ENCODE measurements around the gene THSD7A.
"Not testable (repeated sequence)": the region's sequence is repeated elsewhere in the genome, so short reads cannot be mapped to it uniquely, and the experiment has no call there.

THSD7A gene

DNA sequence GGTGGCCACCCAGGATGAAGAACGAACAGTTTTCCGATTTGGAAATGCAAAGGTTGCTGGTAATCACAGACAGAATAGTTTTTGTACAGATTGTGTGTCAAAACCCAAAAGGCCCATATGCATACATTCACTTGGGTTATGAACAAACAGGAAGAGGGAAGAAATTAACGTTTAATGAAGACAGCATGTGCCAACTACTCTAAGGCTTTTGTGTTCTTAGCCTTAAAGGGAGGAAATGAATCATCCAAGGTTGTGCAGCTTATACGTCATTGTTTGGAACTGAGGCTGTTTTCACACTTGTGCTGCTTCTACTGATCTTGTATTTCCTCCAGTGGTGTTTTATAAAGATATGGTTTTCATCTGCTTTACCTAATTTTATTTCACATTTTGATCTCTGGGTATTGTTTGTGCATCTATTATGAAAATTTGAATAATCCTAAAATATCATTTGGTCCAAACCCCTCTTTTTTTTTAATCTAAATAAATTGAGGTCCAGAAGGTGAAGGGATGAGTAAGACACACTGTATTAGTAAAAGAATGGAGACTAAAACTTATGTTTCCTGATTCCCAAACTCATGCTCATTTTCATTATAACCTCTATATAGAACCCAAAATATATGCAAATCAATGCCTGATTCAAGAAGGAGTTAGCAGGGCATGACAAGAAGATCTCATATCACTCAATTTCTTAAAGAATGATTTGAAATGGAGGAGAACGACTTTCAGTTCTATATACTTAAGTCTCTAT is 373.1 kb downstream of the THSD7A start:
- no peak for DNase-seq (ENCODE audit: low read depth in 2 of 2)

- DNase-seq (ENCODE audit: low read depth in 2 of 2) = no peak
These were observed 374.6 kb downstream of the THSD7A start for GRCh38 chr7:11457419-11457818.

DNA sequence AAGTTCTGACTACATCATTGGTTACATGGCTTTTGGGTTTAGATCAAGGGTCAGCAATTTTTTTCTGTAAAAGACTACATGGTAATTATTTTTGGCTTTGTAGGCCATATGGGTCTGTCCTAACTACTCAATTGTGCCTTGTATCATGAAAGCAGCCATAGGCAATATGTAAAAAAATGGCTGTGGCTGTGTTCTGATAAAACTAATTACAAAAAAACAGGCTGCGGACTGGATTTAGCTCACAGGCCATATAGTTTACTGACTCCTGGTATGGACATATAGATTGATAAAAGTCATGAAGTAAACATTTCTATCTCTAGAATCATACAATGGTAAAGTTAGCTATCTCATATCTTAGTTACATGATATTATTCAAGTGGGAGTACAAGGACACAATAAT is 375.4 kb downstream of the THSD7A start:
- no peak for DNase-seq (ENCODE audit: low read depth in 2 of 2)

- no peak for DNase-seq (ENCODE audit: low read depth in 2 of 2)
These were observed 379.5 kb downstream of the THSD7A start for GRCh38 chr7:11452476-11452875.

DNA sequence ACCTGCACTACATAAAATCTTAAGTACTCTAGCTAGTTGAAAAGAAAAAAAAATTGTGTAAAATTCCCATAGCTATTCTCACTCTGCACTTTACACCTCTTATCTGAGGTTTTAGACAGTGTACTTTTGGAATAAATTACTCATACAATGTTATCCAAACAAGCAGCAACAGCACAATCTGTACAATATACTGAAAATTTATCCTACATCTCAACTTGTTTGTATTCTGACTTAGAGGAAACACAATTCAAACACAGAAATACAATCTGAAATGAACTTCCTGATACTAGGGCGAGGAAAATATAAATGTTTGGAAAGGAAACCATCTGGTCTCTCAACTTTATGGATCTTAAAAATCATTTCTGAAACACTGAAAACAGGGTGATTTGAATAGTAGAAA is 381.7 kb downstream of the THSD7A start:
- no peak for DNase-seq (ENCODE audit: low read depth in 2 of 2)

DNA sequence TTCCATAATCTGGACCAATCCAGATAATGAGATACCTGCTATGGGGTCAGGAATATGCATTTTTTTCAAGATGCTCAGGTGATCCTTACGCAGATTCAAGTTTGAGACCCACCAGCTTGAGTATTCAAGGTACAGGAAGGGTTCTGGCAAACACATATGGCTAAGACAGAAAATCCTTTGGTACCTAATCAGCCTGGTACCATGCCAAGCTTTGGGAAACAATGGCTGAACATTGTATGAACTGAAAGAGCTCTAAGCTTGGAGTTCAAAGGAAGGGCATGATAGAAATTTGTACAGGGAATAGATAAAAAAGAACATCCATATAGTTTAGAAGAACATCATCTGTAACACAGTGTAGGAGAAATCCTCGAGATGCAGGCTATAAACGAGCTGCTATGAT is 382.7 kb downstream of the THSD7A start:
- no peak for DNase-seq (ENCODE audit: low read depth in 2 of 2)

GRCh38 chr7:11448323-11448722 is 383.7 kb downstream of the THSD7A start:
- DNase-seq (ENCODE audit: low read depth in 2 of 2) = no peak

DNA sequence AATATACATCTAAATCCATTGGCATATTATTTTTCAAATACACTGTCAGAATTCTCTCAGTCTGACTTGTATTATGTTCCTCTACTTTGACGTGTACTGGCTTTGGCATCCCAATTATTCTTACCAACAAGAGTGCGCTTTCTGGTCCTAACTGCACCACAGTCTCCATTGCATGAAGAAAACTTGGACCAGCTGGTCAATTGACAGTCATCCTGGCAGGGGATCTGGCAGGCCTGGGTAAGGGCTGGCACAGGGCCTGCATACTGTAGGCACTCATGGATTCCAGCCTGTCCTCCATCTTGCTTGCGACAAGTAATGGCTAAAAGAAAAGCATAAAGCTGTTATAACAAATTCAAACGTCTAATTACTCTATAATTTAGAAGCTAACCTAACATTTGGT is 384.9 kb downstream of the THSD7A start:
- no peak for DNase-seq (ENCODE audit: low read depth in 2 of 2)

DNA sequence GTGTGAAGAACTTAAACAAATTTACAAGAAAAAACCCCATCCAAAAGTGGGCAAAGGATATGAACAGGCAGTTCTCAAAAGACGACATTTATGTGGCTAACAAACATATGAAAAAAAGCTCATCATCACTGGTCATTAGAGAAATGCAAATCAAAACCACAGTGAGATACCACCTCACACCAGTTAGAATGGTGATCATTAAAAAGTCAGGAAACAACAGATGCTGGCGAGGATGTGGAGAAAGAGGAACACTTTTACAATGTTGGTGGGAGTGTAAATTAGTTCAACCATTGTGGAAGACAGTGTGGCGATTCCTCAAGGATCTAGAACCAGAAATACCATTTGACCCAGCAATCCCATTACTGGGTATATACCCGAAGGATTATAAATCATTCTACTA is 388.1 kb downstream of the THSD7A start:
- DNase-seq (ENCODE audit: low read depth in 2 of 2) = not testable (repeated sequence)

GRCh38 chr7:11437994-11438393 is 394.0 kb downstream of the THSD7A start:
- DNase-seq (ENCODE audit: low read depth in 2 of 2) = no peak

GRCh38 chr7:11436773-11437524 is 395.0 kb downstream of the THSD7A start:
- no peak for DNase-seq (ENCODE audit: low read depth in 2 of 2)

- no peak for DNase-seq (ENCODE audit: low read depth in 2 of 2)
These were observed 395.7 kb downstream of the THSD7A start for GRCh38 chr7:11436316-11436715.

GRCh38 chr7:11434366-11434765 is 397.6 kb downstream of the THSD7A start:
- no peak for DNase-seq (ENCODE audit: low read depth in 2 of 2)

GRCh38 chr7:11430841-11431240 is 401.2 kb downstream of the THSD7A start:
- no peak for DNase-seq (ENCODE audit: low read depth in 2 of 2)

DNA sequence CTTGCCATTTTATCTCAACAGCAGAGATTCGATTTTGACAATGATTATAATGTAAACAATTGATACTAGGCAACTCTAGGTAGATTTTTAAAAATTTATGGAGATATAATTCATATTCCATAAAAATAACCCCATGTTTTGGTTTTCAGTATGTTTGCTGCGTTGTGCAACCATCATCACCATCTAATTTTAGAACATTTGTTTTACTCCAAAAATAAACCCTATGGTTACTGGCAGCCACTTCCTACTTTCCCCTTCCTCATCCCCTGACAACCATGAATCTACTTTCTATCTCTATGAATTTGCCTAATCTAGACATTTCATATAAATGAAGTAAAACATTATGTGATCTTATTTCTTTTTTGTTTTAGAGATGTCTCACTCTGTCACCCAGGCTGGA is 401.9 kb downstream of the THSD7A start:
- DNase-seq (ENCODE audit: low read depth in 2 of 2) = no peak

DNA sequence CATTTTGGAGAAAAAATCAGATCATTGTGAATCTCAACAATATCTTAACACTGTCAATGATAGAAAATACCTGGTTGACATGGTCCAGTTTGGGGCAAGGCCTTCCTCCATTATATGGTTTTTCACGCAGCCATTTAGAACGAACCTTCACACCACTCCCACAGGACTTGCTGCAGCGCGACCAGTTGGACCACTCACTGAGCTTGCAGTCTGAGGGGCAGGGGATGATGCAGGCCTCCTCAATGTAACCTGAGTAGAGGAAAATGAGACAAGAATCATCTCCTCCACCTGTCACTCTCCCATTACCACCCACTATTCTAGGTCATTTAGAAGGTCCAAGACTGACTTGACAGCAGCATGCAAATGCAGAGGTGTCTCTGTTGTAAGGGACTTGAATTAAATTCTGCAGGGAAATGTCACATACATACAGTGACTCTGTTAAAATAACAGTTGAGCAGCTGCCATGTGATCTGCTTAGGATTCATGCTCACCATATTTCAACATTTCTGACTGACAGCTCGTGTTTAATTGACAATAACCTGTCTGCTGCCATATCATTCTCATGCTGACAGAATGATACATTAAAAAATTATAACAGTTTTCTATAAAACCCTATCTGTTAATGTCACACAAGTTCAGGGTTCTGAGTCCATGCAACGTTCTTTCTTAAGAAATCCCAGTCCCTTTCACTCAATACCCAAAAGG is 403.0 kb downstream of the THSD7A start:
- DNase-seq (ENCODE audit: low read depth in 2 of 2) = no peak

DNA sequence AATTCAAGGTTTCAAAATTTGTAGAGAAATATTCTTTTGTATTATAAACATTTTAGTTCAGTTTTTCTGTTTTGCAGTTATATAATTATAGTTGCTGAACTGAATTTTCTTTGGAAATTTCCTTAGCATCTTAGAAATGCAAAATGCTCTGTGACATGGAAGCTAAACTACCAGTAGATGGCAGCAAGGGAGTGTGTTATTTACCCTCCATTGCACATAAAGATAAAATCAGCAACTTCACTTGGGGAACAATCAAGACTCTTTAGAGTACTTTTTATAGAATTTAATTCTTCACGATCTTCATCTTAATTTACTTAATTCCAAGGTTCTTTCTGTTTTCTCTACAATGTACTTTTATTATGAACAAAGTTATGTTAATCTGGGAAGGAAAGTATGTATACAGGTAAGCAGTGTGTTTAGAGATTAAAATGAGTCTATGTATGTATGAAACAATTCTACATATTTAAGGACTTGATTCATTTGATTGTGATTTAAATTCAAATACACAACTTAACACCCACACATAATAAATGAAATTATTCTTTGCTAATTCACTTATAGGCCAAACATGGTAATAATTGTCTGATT is 404.2 kb downstream of the THSD7A start:
- no peak for DNase-seq (ENCODE audit: low read depth in 2 of 2)

GRCh38 chr7:11424006-11424405 is 408.0 kb downstream of the THSD7A start:
- DNase-seq (ENCODE audit: low read depth in 2 of 2) = no peak

DNA sequence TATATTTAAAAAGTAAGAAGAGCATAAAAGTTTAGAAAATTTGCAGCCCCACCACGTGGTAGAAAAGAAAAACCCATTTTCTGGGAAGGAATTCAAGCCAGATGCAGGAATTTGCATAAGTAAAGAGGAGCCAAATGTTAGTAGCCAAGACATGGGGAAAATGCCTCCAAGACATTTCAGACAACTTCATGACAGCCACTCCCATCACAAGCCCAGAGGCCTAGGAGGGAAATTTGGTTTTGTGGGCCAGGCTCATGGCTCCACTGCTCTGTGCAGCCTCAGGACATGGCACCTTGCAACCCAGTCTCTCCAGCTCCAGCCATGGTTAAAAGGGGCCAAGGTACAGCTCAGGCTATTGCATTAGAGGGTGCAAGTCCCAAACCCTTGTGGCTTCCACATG is 411.9 kb downstream of the THSD7A start:
- no peak for DNase-seq (ENCODE audit: low read depth in 2 of 2)

- no peak for DNase-seq (ENCODE audit: low read depth in 2 of 2)
These were observed 415.1 kb downstream of the THSD7A start for GRCh38 chr7:11416641-11417458.

- no peak for DNase-seq (ENCODE audit: low read depth in 2 of 2)
These were observed 416.9 kb downstream of the THSD7A start for GRCh38 chr7:11415101-11415500.

GRCh38 chr7:11413901-11414300 is 418.1 kb downstream of the THSD7A start:
- DNase-seq (ENCODE audit: low read depth in 2 of 2) = no peak
